ENCODE results near the gene NT5DC4.

GRCh38 chr2:112783187-112783714 is 62.4 kb downstream of the NT5DC4 start:
- TF ChIP-seq POLR2A (IDR thresholded peaks at IDR 0.05) (no peak), CTCF (IDR thresholded peaks at IDR 0.05) (no peak)

Measured in uterus (tissue), 2 donors.